Ovary (tissue), 3 donors: ENCODE data around the gene GOLGA6A.

ENCODE experiments used
- CTCF ChIP-seq, 3 donors: fragments of 450-650 bp in 2 of 3; fragments of 200-600 bp in 1 of 3; IDR thresholded peaks; one replicate each; pipeline versions ENCODE4 v1.5.1 to v1.8.0; 2016 to 2022; ENCODE audit warnings: antibody characterized with exemption in 3 of 3, mild to moderate bottlenecking in 1 of 3
- EP300 ChIP-seq: sonication (generic); formaldehyde crosslinking; IDR thresholded peaks from one replicate; pipeline ENCODE4 v1.6.1; 2017; ENCODE audit warnings: antibody characterized with exemption
- POLR2A ChIP-seq: fragments of 450-650 bp; IDR thresholded peaks from one replicate; pipeline ENCODE4 v1.6.1; 2017; ENCODE audit warnings: antibody characterized with exemption, mild to moderate bottlenecking, moderate library complexity
- donor health status: DM: no; HTN: no; CAD: no.

GRCh38 chr15:74127954-74128784 lies 45.8 kb upstream of the GOLGA6A start:
- TF ChIP-seq CTCF (IDR thresholded peaks at IDR 0.05) (no peak), POLR2A (no peak), EP300 (no peak)
